OCI-LY7 (cell line): ENCODE measurements around the gene C16orf92. TPM values are rescaled to one million over a fixed set of nuclear protein-coding genes. Genes with fewer than 3 reads are reported as not detected.

Experiments used
- BruUV-seq: library from RNA; stranded (reverse); fragments of 400-500 nt; replicated peaks from 2 replicates; lab custom pipeline; 2021; lab: Mats Ljungman, UMichigan
- CTCF ChIA-PET: fragments of 300-600 bp; sonication (Branson Sonifier 250); formaldehyde crosslinking; loops from one replicate; lab custom pipeline; 2022; ENCODE audit warnings: antibody characterized with exemption; ENCODE audit not compliant: unreplicated experiment; lab: Charles Lee
- POLR2A ChIA-PET: fragments of 300-600 bp; sonication (Branson Sonifier 250); formaldehyde crosslinking; loops from one replicate; lab custom pipeline; 2022; ENCODE audit warnings: antibody characterized with exemption; lab: Charles Lee
- DNase-seq: peaks from one replicate; pipeline ENCODE4 v3.0.0-alpha.2; 2015; ENCODE audit warnings: low spot score
- H2AFZ ChIP-seq: fragments of 200-600 bp; sonication (generic), shearing (Covaris generic); 2 replicates; pipeline ENCODE4 v1.6.1; 2014; ENCODE audit warnings: mild to moderate bottlenecking, antibody characterized with exemption, low read length, moderate library complexity
- H3K27ac ChIP-seq: fragments of 200-600 bp; sonication (generic); 2 replicates; pipeline ENCODE4 v1.5.1; 2014; ENCODE audit warnings: mixed run types, low read depth, mild to moderate bottlenecking, moderate library complexity, low read length, inconsistent platforms; ENCODE audit not compliant: poor library complexity, severe bottlenecking
- H3K36me3 ChIP-seq: fragments of 200-600 bp; sonication (generic); 2 replicates; pipeline ENCODE4 v1.6.1; 2014; ENCODE audit warnings: mild to moderate bottlenecking, antibody characterized with exemption, low read length, moderate library complexity, mixed read lengths; ENCODE audit not compliant: insufficient read depth
- H3K4me1 ChIP-seq: fragments of 200-600 bp; sonication (generic); 2 replicates; pipeline ENCODE4 v1.5.1; 2014; ENCODE audit warnings: mild to moderate bottlenecking, low read length; ENCODE audit not compliant: insufficient read depth, poor library complexity, severe bottlenecking
- H3K4me2 ChIP-seq: fragments of 200-600 bp; sonication (generic); 2 replicates; pipeline ENCODE4 v1.6.1; 2014; ENCODE audit warnings: mild to moderate bottlenecking, low read length
- H3K4me3 ChIP-seq: fragments of 200-600 bp; sonication (generic); 2 replicates; pipeline ENCODE4 v1.5.1; 2014; ENCODE audit warnings: mild to moderate bottlenecking, low read depth, low read length; ENCODE audit not compliant: poor library complexity, severe bottlenecking
- H3K79me2 ChIP-seq: fragments of 200-600 bp; sonication (generic); 2 replicates; pipeline ENCODE4 v1.6.1; 2016; ENCODE audit warnings: low read depth, mild to moderate bottlenecking, low read length, moderate library complexity, mixed read lengths; ENCODE audit not compliant: insufficient read depth
- H3K9me2 ChIP-seq: fragments of 200-600 bp; sonication (generic); 2 replicates; pipeline ENCODE4 v1.6.1; 2016; ENCODE audit warnings: mild to moderate bottlenecking, low read length, mixed read lengths; ENCODE audit not compliant: insufficient read depth
- H3K9me3 ChIP-seq: fragments of 200-600 bp; sonication (generic); 2 replicates; pipeline ENCODE4 v1.6.1; 2014; ENCODE audit warnings: mild to moderate bottlenecking, mixed run types, low read length, mixed read lengths
- H4K20me1 ChIP-seq: fragments of 200-600 bp; sonication (generic); 2 replicates; pipeline ENCODE4 v1.6.1; 2014; ENCODE audit warnings: mild to moderate bottlenecking, antibody characterized with exemption, low read length, moderate library complexity, mixed read lengths; ENCODE audit not compliant: insufficient read depth
- CTCF ChIP-seq: fragments of 200-600 bp; sonication (generic); conservative IDR thresholded peaks from 2 replicates; pipeline ENCODE4 v1.5.1; 2014; ENCODE audit warnings: mild to moderate bottlenecking, antibody characterized with exemption, low read length, moderate library complexity, mixed read lengths
- EZH2phosphoT487 ChIP-seq: fragments of 200-600 bp; sonication (generic); IDR thresholded peaks from 2 replicates; pipeline ENCODE4 v1.6.1; 2018; ENCODE audit warnings: low read depth, borderline replicate concordance, mild to moderate bottlenecking, mixed run types, antibody characterized with exemption, low read length, moderate library complexity, mixed read lengths
- intact Hi-C: fragments of 100-400 bp; cut with micrococcal nuclease; formaldehyde crosslinking; loops from one replicate; pipeline ENCODE4 v1.10.0; 2022; ENCODE audit not compliant: unreplicated experiment
- total RNA-seq, 2 experiments: library from RNA; depleted of rRNA in 1 of 2; stranded (reverse); fragments of >200 nt in 1 of 2; shearing (Covaris generic) in 1 of 2; gene quantifications; 2 replicates each; pipeline ENCODE4 v1.2.3, GENCODE V29; 2014 to 2022

The C16orf92 gene
- total RNA-seq, 2 experiments from 2014 or later: not detected

- Histone ChIP-seq H3K27ac (no peak overlapping the region), H3K9me2 (no peaks in the 10 kb centered on the region), H4K20me1 (no peaks in the 10 kb centered on the region), H3K4me2 (no peak overlapping the region), H3K4me3 (no peak overlapping the region), H3K36me3 (peaks cover 99% of the 10 kb centered on the region), H3K9me3 (no peaks in the 10 kb centered on the region), H3K4me1 (no peaks in the 10 kb centered on the region), H3K79me2 (no peaks in the 10 kb centered on the region), H2AFZ (no peak overlapping the region)
- intact Hi-C loops: no loop called here
- no peak for TF ChIP-seq CTCF
- TF ChIP-seq EZH2phosphoT487: no peak
- ChIA-PET CTCF (no interaction called here), POLR2A (no interaction called here)
- BruUV-seq: no TSS peak
- DNase-seq: no peak
Observed at GRCh38 chr16:29983420-29984136, 39.4 kb upstream of the C16orf92 start.

- no TSS peak for BruUV-seq
Observed at GRCh38 chr16:29984137-29984763, 38.7 kb upstream of the C16orf92 start.

More at GRCh38 chr16:29984137-29984763, 38.7 kb upstream of the C16orf92 start:
- CTCF ChIA-PET: no interaction called here
- intact Hi-C loops: no loop called here
- POLR2A ChIA-PET: no interaction called here
- Histone ChIP-seq H3K4me3 (no peak overlapping the region), H3K4me2 (no peak overlapping the region), H2AFZ (no peak overlapping the region), H3K27ac (no peak overlapping the region), H3K9me2 (no peaks in the 10 kb centered on the region), H3K9me3 (no peaks in the 10 kb centered on the region), H3K4me1 (no peaks in the 10 kb centered on the region), H3K79me2 (no peaks in the 10 kb centered on the region), H4K20me1 (no peaks in the 10 kb centered on the region), H3K36me3 (peaks cover 98% of the 10 kb centered on the region)
- no peak for DNase-seq
- TF ChIP-seq EZH2phosphoT487 (no peak), CTCF (no peak)
